AG04449 (cell line): Measurements from ENCODE around the gene CIDEA.
"Not testable (repeated sequence)": the region's sequence is repeated elsewhere in the genome, so short reads cannot be mapped to it uniquely, and the experiment has no call there.

Experiments used
- CTCF ChIA-PET: fragments of 350-600 bp; formaldehyde crosslinking; extraction: SDS; loops from one replicate; lab custom pipeline; 2021; ENCODE audit warnings: antibody characterized with exemption; lab: Yijun Ruan, JAX
- POLR2A ChIA-PET: fragments of 400-600, 350-600 bp; formaldehyde crosslinking; extraction: SDS; loops from one replicate; lab custom pipeline; 2020; ENCODE audit warnings: antibody characterized with exemption, inconsistent platforms; lab: Yijun Ruan, JAX
- DNase-seq: peaks from one replicate; pipeline ENCODE4 v3.0.0-alpha.2; 2010; ENCODE audit warnings: low read depth, low spot score
- H3K4me3 ChIP-seq: 2 replicates; pipeline ENCODE4 v1.5.1; 2011; ENCODE audit warnings: low read depth, mild to moderate bottlenecking, control low read depth, low read length
- TF ChIP-seq, protein P1 (sequence below): IDR thresholded peaks from one replicate; pipeline ENCODE4 v1.5.1; 2011; ENCODE audit warnings: mild to moderate bottlenecking, moderate library complexity, low read length, control low read depth, inconsistent platforms; ENCODE audit not compliant: insufficient read depth; ENCODE audit errors: missing control alignments

Gene CIDEA

GRCh38 chr18:12254136-12254819 is at the start of gene CIDEA:
TSS of gene CIDEA (plus strand) at chr18:12254361. CDS start at chr18:12254384, 23 bp downstream.
- CTCF ChIA-PET: interaction anchor here (1.3 to 4.3 kb wide), 4 partner anchors 10 to 18 kb away, joined by 4 to 17 read pairs (median 5); no protein-coding TSS in a partner anchor
- POLR2A ChIA-PET: interaction anchor here (1.1 kb wide), 1 partner anchor 18 kb away, joined by 4 read pairs; no protein-coding TSS in a partner anchor
- DNase-seq: no peak

GRCh38 chr18:12208296-12209153 is 45.6 kb upstream of the CIDEA start:
- DNase-seq, POLR2A ChIA-PET, H3K4me3 ChIP-seq, CTCF ChIA-PET: not testable (repeated sequence)

More at GRCh38 chr18:12254136-12254819, at the start of gene CIDEA:
- TF ChIP-seq, protein P1, sequence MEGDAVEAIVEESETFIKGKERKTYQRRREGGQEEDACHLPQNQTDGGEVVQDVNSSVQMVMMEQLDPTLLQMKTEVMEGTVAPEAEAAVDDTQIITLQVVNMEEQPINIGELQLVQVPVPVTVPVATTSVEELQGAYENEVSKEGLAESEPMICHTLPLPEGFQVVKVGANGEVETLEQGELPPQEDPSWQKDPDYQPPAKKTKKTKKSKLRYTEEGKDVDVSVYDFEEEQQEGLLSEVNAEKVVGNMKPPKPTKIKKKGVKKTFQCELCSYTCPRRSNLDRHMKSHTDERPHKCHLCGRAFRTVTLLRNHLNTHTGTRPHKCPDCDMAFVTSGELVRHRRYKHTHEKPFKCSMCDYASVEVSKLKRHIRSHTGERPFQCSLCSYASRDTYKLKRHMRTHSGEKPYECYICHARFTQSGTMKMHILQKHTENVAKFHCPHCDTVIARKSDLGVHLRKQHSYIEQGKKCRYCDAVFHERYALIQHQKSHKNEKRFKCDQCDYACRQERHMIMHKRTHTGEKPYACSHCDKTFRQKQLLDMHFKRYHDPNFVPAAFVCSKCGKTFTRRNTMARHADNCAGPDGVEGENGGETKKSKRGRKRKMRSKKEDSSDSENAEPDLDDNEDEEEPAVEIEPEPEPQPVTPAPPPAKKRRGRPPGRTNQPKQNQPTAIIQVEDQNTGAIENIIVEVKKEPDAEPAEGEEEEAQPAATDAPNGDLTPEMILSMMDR: no peak
- peak within 1 kb of the TSS; percentile 42 for H3K4me3 ChIP-seq

DNA sequence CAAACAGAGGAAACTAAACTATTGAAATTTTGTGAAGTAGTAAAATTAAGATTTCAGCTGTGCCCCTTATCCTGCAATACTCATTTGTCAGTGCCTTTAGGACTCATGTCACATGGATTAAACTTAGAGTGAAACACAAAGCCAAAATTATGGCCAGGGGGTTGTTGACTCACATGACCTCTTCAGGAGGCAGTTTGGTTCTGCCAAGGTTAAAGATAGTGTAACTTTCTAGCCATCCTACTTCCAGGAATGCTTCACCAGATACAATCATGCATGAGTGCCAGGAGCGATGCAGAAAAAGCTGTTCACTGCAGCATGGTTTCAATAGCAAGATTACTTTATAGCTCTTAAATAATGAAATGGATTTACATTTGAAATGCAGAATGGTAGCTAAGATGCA is 41.9 kb upstream of the CIDEA start:
- CTCF ChIA-PET, H3K4me3 ChIP-seq, POLR2A ChIA-PET, DNase-seq: not testable (repeated sequence)

GRCh38 chr18:12214296-12215005 is 39.7 kb upstream of the CIDEA start:
- DNase-seq, POLR2A ChIA-PET: not testable (repeated sequence)

GRCh38 chr18:12216471-12216870 is 37.7 kb upstream of the CIDEA start:
- CTCF ChIA-PET, DNase-seq, H3K4me3 ChIP-seq, POLR2A ChIA-PET: not testable (repeated sequence)

More at GRCh38 chr18:12214296-12215005, 39.7 kb upstream of the CIDEA start:
- H3K4me3 ChIP-seq, CTCF ChIA-PET: not testable (repeated sequence)

DNA sequence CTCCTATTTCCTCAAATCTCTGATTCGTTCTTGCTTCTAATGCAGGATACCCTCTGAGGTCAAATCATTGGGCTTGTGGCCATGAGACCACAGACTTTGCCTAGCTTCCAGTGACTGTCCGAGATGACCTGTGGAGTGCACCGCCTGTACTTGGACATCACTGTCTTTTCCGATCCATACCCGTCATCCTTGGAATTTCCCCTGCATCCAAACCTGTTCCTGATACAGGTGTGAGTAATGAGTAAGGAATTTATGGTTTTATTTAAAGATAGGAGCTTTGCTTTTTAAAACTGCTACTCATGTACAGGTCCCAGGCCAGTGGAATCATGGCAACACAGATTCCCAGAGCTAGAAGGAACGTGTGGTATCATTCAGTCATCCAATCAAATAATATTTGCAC is 35.6 kb upstream of the CIDEA start:
- H3K4me3 ChIP-seq, CTCF ChIA-PET, DNase-seq, POLR2A ChIA-PET: not testable (repeated sequence)

DNA sequence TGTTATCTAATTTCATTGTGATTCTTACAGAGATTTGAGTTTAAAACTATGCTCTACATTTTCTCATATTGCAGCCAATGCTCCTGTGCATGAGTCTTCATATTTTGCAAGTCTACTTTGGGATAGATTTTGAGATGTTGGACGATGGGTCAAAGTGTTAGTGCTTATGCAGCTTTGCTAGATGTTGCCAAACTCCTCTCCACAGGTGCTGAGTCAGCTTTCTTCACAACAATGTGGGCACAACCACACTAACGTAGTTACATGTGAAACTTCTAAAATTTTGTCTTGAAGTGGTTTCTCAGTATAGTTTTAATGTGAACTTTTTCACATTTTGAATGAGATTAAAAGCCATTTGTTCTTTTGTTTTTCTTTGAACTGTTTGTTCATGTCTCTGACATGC is 32.1 kb upstream of the CIDEA start:
- DNase-seq, CTCF ChIA-PET, POLR2A ChIA-PET, H3K4me3 ChIP-seq: not testable (repeated sequence)

DNA sequence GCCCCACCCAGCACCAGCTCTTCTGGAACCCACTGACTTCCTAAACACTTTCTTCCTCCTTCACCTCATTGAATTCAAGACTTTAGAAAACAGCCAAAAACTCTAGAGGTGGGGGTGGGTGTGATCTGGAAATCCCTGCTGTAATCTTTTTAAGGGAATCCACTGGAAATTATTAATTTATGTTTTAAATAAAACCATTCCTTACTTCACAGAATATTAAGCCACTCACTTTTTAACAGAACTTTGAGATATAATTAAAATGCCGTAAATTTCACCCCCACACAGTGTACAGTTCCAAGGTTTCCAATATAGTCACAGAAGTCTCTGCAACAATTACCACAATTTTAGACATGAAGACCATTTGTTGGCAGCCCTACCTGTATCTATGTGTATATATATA is 30.8 kb upstream of the CIDEA start:
- DNase-seq, H3K4me3 ChIP-seq, CTCF ChIA-PET, POLR2A ChIA-PET: not testable (repeated sequence)

DNA sequence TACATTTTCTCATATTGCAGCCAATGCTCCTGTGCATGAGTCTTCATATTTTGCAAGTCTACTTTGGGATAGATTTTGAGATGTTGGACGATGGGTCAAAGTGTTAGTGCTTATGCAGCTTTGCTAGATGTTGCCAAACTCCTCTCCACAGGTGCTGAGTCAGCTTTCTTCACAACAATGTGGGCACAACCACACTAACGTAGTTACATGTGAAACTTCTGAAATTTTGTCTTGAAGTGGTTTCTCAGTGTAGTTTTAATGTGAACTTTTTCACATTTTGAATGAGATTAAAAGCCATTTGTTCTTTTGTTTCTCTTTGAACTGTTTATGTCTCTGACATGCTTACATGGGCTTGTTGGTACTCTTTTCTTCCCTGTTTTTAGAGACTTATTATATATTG is 27.4 kb upstream of the CIDEA start:
- CTCF ChIA-PET, POLR2A ChIA-PET, H3K4me3 ChIP-seq, DNase-seq: not testable (repeated sequence)

DNA sequence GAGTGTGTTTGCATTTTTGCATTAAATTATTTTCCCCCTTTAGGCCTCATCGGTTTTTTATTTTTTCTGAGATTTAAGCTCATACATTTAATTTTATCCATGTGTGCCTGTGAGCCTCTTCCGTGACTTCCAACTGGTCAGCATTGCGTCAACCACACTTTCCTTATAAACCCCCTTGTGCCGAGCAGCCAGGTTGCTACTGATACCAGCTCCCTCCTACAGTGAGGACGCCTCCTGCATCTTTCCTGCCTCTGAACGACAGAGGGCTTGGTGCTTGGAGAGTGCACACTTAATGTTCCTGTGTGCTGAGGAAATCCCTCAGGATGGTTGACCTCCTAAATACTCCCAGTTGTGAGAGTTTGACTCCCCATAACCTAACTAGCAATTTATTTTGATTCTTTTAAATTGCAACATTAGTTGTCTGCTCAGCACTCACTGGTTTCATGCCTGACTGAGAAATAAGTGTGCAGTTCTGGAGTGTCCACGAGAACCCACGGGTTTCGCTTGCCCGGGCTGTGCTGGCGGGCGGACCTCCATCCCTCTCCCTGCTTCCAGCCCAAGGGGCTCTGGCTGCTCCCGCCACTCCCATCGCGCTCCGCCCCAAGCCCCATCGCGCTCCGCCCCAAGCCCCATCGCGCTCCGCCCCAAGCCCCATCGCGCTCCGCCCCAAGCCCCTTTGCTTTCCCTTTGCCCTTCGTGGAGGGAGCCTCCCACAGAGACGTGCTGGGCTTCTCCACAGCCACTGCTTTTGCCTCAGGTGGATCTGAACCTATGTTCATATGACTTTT is 26.6 kb upstream of the CIDEA start:
- CTCF ChIA-PET, POLR2A ChIA-PET, DNase-seq, H3K4me3 ChIP-seq: not testable (repeated sequence)

- DNase-seq, POLR2A ChIA-PET, CTCF ChIA-PET, H3K4me3 ChIP-seq: not testable (repeated sequence)
These were observed 25.9 kb upstream of the CIDEA start for GRCh38 chr18:12228308-12228707.

DNA sequence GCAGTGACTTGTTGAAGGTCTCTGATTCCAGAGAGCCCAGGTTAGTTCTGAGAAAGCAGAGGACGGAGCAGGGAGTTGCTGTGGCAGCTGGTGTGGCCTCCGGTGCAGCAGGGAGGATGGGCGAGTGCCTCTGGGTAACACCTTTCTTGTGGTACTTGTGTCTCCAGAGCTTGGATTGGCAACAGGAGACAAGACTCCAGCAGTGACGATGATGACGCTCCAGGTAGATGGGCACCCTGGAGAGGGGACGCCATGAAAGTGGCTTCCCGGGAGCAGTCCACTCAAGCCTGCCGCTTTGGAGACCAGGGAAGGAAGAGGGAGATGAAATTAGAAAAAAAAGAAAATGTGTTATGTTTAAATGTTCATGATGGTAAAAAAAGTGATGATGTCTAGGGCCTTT is 23.6 kb upstream of the CIDEA start:
- CTCF ChIA-PET, POLR2A ChIA-PET, H3K4me3 ChIP-seq, DNase-seq: not testable (repeated sequence)
